Lower lobe of right lung (tissue), 2 donors: ENCODE data around the gene CBX2. TPM values are rescaled to one million over a fixed set of nuclear protein-coding genes. Genes with fewer than 3 reads are reported as not detected.

ENCODE experiments used
- ATAC-seq, 2 donors: fragments of 200-7000 bp; cut with Tn5 transposase; one replicate each; pipeline ENCODE4 v1.9.1; 2020 to 2022; ENCODE audit warnings: mild to moderate bottlenecking in 2 of 2, moderate library complexity in 2 of 2
- DNase-seq: peaks from one replicate; pipeline ENCODE4 v3.0.0-alpha.2; 2020
- H3K27ac ChIP-seq: fragments of 200-600 bp; one replicate; pipeline ENCODE4 v1.8.0; 2022
- H3K27me3 ChIP-seq: fragments of 200-600 bp; one replicate; pipeline ENCODE4 v1.8.0; 2022; ENCODE audit warnings: low read depth
- H3K36me3 ChIP-seq: fragments of 200-600 bp; one replicate; pipeline ENCODE4 v1.8.0; 2022; ENCODE audit warnings: mild to moderate bottlenecking
- H3K4me1 ChIP-seq: fragments of 200-600 bp; one replicate; pipeline ENCODE4 v1.8.0; 2022
- H3K4me3 ChIP-seq: fragments of 200-600 bp; one replicate; pipeline ENCODE4 v1.8.0; 2022; ENCODE audit warnings: mild to moderate bottlenecking
- H3K9me3 ChIP-seq: fragments of 200-600 bp; one replicate; pipeline ENCODE4 v1.8.0; 2022
- intact Hi-C: fragments of 100-400 bp; cut with DNase I; formaldehyde crosslinking; loops from one replicate; pipeline ENCODE4 v1.11.0; 2022
- long read RNA-seq: library from polyadenylated mRNA; unstranded; transcript quantifications from one replicate; pipeline ENCODE4 v2.0.0, GENCODE V29; 2021
- total RNA-seq: library from RNA; stranded (reverse); fragmentation: NEBNext Ultra II Directional; extraction: Animal tissue kit (Norgen Biotek cat#: 25700); gene quantifications from one replicate; pipeline ENCODE4 v1.2.1, GENCODE V29; 2021
- TF ChIP-seq, protein P1 (sequence below): fragments of 200-600 bp; IDR thresholded peaks from one replicate; pipeline ENCODE4 v1.8.0; 2022; ENCODE audit warnings: antibody characterized with exemption, mild to moderate bottlenecking
- donor health status: DM: no; HTN: yes; CAD: no; lungs with severe emphysema.

CBX2 gene
- total RNA-seq, result 3.9 TPM
- long read RNA-seq, full-length matches to known transcripts, result 4 of 12 reads
- long read RNA-seq, partial matches to known transcripts, result 8 of 12 reads
- long read RNA-seq, other reads (novel, unspliced or antisense), result 0 of 12 reads

DNA sequence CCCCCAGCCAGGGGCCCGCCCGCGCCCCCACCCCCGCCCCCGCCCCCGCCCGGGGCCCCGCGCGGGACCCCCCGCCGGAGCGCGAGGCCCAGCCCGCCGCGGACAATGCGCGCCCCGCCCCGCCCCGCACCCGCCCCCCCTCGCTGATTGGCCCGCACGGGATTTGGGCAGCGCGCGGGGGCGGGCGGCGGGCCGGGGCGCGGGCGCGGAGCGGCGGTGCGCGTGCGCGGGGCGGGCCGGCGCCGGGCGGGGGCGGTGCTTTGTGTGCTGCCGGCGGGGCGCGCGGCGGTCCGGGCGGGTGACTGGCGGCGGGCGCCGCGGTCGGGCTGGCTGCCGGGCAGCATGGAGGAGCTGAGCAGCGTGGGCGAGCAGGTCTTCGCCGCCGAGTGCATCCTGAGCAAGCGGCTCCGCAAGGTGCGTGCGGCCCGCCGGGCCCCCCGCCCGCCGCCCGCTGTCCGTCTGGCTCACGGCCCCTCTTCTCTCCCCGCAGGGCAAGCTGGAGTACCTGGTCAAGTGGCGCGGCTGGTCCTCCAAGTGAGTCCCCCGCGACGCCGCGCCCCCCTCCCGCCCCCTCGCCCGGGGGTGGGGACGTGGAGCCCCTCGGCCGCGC lies at the start of gene CBX2:
TSS of gene CBX2 (plus strand) at position 255 of the 610 bp plus-strand sequence. CDS start at position 343, 88 bp downstream.
- peaks cover 57% of the 10 kb centered on the region for H3K27me3 ChIP-seq
- H3K9me3 ChIP-seq, result no peaks in the 10 kb centered on the region
- H3K27ac ChIP-seq, result peak within 1 kb of the TSS; percentile 64
- TF ChIP-seq, protein P1, sequence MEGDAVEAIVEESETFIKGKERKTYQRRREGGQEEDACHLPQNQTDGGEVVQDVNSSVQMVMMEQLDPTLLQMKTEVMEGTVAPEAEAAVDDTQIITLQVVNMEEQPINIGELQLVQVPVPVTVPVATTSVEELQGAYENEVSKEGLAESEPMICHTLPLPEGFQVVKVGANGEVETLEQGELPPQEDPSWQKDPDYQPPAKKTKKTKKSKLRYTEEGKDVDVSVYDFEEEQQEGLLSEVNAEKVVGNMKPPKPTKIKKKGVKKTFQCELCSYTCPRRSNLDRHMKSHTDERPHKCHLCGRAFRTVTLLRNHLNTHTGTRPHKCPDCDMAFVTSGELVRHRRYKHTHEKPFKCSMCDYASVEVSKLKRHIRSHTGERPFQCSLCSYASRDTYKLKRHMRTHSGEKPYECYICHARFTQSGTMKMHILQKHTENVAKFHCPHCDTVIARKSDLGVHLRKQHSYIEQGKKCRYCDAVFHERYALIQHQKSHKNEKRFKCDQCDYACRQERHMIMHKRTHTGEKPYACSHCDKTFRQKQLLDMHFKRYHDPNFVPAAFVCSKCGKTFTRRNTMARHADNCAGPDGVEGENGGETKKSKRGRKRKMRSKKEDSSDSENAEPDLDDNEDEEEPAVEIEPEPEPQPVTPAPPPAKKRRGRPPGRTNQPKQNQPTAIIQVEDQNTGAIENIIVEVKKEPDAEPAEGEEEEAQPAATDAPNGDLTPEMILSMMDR, result no peak
- intact Hi-C loops, result no loop called here
- ATAC-seq (peak; percentile 87), DNase-seq (peak; percentile 79)
- H3K36me3 ChIP-seq, result no peaks in the 10 kb centered on the region
- H3K4me3 ChIP-seq, result peak within 1 kb of the TSS; percentile 75
- H3K4me1 ChIP-seq, result peaks cover 22% of the 10 kb centered on the region

DNA sequence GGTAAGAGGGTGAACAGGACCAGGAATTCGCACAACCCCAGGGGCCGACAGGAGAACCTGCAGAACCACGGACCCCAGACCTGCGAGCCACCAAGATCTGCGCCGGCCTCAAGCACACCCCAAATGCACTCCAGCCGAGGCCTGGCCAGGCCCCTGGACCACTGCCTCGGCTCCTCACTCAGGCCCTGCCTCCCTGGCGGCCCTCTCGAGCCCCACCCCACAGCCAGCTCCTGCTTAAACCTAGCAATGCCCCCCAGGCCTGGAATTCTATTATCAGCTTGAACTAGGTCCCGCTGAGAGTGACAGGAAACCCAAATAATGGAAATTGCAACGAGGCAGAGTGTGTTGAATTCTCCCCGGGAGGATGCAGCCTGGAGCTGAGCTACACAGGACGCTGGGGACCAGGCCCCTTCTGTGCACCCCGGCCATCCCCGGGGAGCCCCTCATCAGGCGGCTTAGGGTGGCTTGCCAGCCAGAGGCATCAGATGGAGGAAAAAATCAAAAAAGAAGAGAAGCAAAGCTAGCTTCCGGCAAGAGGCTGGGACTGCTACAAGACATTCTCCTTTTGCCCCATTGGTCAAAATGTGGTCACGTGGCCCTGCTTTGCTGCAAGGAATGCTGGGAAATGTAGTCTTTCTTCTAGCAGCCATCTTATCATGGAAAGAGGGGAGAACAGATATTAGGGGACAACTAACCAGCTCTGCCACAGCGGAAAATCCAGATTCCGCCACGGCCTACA lies 49.6 kb upstream of the CBX2 start:
- no peaks in the 10 kb centered on the region for H3K9me3 ChIP-seq
- intact Hi-C loops, result no loop called here
- no peaks in the 10 kb centered on the region for H3K36me3 ChIP-seq
- H3K27ac ChIP-seq, result no peak overlapping the region
- peak; percentile 76 to 91 for ATAC-seq
- DNase-seq, result peak; percentile 81
- peaks cover 13% of the 10 kb centered on the region for H3K4me1 ChIP-seq
- H3K4me3 ChIP-seq, result peak overlapping the region; percentile 49
- no peaks in the 10 kb centered on the region for H3K27me3 ChIP-seq
- TF ChIP-seq, protein P1, result no peak

DNA sequence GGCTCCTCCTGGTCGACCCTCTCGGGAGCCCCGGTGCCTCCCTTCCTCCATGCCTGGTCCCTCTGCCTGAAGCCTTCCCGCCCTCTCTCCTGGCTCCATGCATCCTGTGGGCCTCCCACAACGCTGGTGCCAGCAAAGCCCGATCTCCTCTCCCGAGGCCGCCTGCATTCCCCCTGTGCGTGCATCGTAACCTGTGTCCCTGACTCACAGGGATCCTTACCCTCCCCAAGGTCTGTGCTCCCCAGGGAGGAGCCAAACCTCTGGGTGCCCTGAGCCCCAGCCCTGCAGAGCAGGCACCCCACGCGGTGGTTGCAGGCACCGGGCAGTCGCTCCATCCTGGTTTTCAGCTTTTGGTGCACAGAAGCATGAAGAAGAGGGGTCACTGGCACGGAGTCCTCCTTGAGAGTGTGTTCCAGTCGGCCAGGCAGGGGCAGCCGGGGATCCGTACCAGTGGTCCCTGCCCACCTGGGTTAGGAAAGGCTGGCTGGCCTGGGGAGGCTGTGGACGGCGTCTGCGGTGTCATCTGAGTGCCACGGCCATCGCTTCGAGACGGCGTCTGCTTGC lies 49.0 kb upstream of the CBX2 start:
- Histone ChIP-seq H3K4me3 (peak overlapping the region; percentile 49), H3K27ac (no peak overlapping the region), H3K27me3 (no peaks in the 10 kb centered on the region), H3K36me3 (no peaks in the 10 kb centered on the region), H3K9me3 (no peaks in the 10 kb centered on the region), H3K4me1 (peaks cover 16% of the 10 kb centered on the region)
- TF ChIP-seq, protein P1, result no peak
- intact Hi-C loops, result no loop called here
- ATAC-seq (no peak), DNase-seq (no peak)

DNA sequence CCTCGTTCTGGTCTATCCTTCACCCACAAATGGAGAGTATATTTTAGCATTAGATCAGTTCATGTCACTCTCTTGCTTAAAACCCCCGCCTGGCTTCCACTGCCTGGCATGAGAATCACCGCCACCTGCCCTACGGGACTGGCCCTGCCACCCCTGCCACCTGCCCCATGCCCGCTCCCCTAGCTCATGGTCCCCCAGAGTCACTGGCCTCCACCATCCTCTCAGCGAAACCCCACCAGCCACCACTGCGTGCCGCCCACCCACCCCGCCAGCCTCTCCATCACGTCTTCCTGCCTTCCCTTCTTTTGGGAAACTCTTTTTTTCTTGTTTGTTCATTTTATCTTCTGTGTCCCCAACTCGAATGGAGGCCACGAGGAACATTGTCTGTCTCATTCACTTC lies 48.2 kb upstream of the CBX2 start:
- TF ChIP-seq, protein P1, result no peak
- ATAC-seq (no peak), DNase-seq (no peak)
- H3K9me3 ChIP-seq, result no peaks in the 10 kb centered on the region
- intact Hi-C loops, result no loop called here
- H3K36me3 ChIP-seq, result no peaks in the 10 kb centered on the region
- H3K4me1 ChIP-seq, result peaks cover 16% of the 10 kb centered on the region
- no peak overlapping the region for H3K27ac ChIP-seq
- no peak overlapping the region for H3K4me3 ChIP-seq
- H3K27me3 ChIP-seq, result no peaks in the 10 kb centered on the region

DNA sequence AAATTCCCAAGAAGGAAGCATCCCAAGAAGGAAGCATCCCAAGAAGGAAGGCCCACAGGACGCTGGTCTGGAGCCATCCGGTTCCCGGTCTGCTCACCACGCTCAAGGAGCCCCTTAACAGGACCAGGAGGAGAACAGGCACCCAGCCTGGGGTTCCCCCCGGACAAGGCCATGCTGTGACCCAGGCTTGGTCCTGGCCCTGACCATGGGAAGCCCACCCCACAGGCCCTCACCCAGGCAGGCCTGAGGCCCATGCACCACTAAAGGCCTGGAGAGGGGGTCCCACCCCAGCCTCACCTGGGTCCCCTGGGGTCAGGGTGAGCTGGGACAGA lies 47.5 kb upstream of the CBX2 start:
- ATAC-seq (peak in 1 of 2 donors; percentile 2), DNase-seq (no peak)
- no peaks in the 10 kb centered on the region for H3K36me3 ChIP-seq
- H3K4me3 ChIP-seq, result no peak overlapping the region
- no peaks in the 10 kb centered on the region for H3K9me3 ChIP-seq
- intact Hi-C loops, result no loop called here
- TF ChIP-seq, protein P1, result no peak
- H3K27me3 ChIP-seq, result no peaks in the 10 kb centered on the region
- no peak overlapping the region for H3K27ac ChIP-seq
- H3K4me1 ChIP-seq, result peaks cover 16% of the 10 kb centered on the region
